Effector memory CD8-positive, alpha-beta T cell (primary cell): Measurements from ENCODE around the gene GART.
"Not testable (repeated sequence)": the region's sequence is repeated elsewhere in the genome, so short reads cannot be mapped to it uniquely, and the experiment has no call there.

Experiments used
- ATAC-seq: fragments of 150-1000 bp; cut with Tn5 transposase; replicated peaks from 2 replicates; pipeline ENCODE4 v1.10.0; 2021; ENCODE audit warnings: mild to moderate bottlenecking, moderate library complexity
- DNase-seq, 3 experiments: peaks; one replicate each; pipeline ENCODE4 v3.0.0; 2021
- H3K27ac Mint-ChIP-seq, 2 donors: one replicate each; pipeline ENCODE4 v1.8.0; 2022; ENCODE audit warnings: mild to moderate bottlenecking in 2 of 2, mixed read lengths in 2 of 2, moderate library complexity in 2 of 2
- H3K27me3 Mint-ChIP-seq, 2 donors: one replicate each; pipeline ENCODE4 v1.8.0; 2022; ENCODE audit warnings: mixed read lengths in 2 of 2
- H3K36me3 Mint-ChIP-seq: one replicate; pipeline ENCODE4 v1.8.0; 2022; ENCODE audit warnings: mild to moderate bottlenecking, moderate library complexity, mixed read lengths; ENCODE audit not compliant: insufficient read depth
- H3K4me1 Mint-ChIP-seq, 2 donors: one replicate each; pipeline ENCODE4 v1.8.0; 2022; ENCODE audit warnings: low read depth in 2 of 2, mixed read lengths in 2 of 2
- H3K4me3 Mint-ChIP-seq, 2 donors: one replicate each; pipeline ENCODE4 v1.8.0; 2022; ENCODE audit warnings: mild to moderate bottlenecking in 2 of 2, mixed read lengths in 2 of 2, moderate library complexity in 2 of 2
- H3K9me3 Mint-ChIP-seq, 2 donors: one replicate each; pipeline ENCODE4 v1.8.0; 2022; ENCODE audit warnings: mixed read lengths in 2 of 2

The GART gene

DNA sequence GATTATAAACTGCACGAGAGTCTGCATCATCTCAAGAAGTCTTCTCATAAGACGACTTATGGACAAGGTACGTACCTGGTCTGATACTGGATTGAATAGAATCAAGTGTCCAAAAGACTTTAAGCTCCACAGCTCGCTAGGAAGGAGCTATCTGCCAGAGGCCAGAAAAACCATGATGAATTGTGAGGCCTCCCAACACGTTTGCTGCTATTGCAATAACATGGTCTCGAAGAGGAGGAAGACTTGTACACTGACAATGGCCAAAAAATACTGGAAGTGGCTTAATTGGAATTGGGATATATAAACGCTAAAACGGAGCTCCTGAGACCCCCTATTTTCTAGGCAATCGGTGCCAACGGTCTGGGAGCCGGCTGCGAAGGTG, 50.9 kb downstream of the GART start:
- H3K36me3 Mint-ChIP-seq: peaks cover 3% of the 10 kb centered on the region
- H3K4me3 Mint-ChIP-seq: peak overlapping the region; percentile 80 to 86
- no peaks in the 10 kb centered on the region for H3K9me3 Mint-ChIP-seq
- peak overlapping the region; percentile 72 to 87 for H3K27ac Mint-ChIP-seq
- no peak for DNase-seq
- H3K27me3 Mint-ChIP-seq: peaks cover 0 to 5% of the 10 kb centered on the region in 2 donors
- ATAC-seq: no peak
- peaks cover 8 to 10% of the 10 kb centered on the region in 2 donors for H3K4me1 Mint-ChIP-seq

DNA sequence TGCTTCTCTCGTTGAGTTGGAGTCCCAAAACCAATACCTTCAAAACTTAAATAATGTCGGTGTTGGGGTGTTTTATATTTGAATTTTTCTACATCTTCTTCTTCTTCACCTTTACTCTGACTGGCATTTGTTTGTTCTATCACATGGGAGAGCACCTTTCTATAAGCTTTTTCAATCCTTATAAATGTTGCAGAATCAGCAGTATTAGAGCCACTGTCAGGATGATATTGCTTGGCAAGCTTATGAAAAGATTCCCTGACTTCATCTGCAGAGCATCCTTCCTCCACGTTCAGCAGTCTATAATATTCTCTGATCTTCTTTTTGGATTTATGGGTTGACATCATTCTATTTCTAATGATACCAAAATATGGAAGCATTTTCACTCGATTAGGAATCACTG, 53.0 kb downstream of the GART start:
- Mint-ChIP-seq H3K36me3 (peaks cover 3% of the 10 kb centered on the region), H3K4me1 (peaks cover 8 to 10% of the 10 kb centered on the region in 2 donors)

DNA sequence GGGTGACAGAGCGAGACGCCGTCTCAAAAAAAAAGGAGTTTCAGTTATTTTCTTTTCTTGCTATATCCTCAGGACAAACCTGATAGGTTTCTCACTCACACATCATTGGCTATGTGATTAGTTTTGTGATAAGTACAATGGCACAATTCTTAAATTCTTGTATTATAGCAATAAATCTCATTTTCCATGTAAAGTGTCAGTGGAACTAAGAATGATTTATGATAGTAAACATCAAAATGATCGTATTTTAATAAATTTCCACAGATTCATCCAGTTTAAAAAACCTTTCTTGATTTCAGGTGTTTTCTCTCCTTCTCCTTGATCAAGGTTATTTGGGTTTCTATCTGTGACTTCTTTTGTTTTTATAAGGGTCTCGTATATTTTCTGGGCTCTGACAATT, 53.9 kb downstream of the GART start:
- H3K4me1 Mint-ChIP-seq: peaks cover 8 to 10% of the 10 kb centered on the region in 2 donors
- H3K4me3 Mint-ChIP-seq: no peak overlapping the region
- H3K9me3 Mint-ChIP-seq: no peaks in the 10 kb centered on the region
- H3K27ac Mint-ChIP-seq: no peak overlapping the region
- peaks cover 3% of the 10 kb centered on the region for H3K36me3 Mint-ChIP-seq
- DNase-seq (no peak), ATAC-seq (no peak)
- no peaks in the 10 kb centered on the region for H3K27me3 Mint-ChIP-seq

More for the DNA sequence above, 53.0 kb downstream of the GART start:
- ATAC-seq: no peak
- H3K27ac Mint-ChIP-seq: no peak overlapping the region
- DNase-seq: no peak
- H3K27me3 Mint-ChIP-seq: no peaks in the 10 kb centered on the region
- H3K9me3 Mint-ChIP-seq: no peaks in the 10 kb centered on the region
- no peak overlapping the region for H3K4me3 Mint-ChIP-seq

DNA sequence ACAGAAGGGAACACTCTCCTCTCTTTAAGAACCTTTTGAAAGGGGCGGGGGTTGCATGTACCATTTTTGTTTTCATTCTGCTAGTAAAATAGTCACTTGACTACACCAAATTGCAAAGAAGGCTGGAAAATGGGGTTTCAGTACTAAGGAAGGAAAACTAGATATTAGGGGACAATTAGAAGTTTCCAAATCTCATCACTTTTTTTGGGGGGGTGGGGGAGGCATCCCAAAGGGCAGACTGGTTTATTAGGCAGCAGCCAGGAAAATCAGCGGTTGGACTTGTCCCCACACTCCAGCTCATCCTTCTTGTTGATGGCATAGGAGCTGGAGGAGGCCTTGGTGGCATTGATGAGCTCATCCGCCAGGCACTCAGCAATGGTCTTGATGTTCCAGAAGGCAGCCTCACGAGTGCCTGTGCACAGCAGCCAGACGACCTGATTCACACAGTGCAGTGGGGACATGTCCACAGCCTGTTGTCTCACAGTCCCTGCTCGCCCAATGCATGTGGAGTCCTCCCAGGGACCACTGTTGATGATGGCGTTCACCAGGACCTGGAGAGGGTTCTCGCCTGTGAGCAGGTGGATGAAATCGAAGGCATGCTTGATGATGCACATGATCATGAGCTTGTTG, 60.5 kb downstream of the GART start:
- Mint-ChIP-seq H3K27ac (no peak overlapping the region), H3K4me1 (peaks cover 9 to 14% of the 10 kb centered on the region in 2 donors), H3K36me3 (peaks cover 3% of the 10 kb centered on the region), H3K4me3 (peak overlapping the region in 1 of 2 donors; percentile 85), H3K27me3 (no peaks in the 10 kb centered on the region), H3K9me3 (no peaks in the 10 kb centered on the region)
- DNase-seq: no peak
- no peak for ATAC-seq

DNA sequence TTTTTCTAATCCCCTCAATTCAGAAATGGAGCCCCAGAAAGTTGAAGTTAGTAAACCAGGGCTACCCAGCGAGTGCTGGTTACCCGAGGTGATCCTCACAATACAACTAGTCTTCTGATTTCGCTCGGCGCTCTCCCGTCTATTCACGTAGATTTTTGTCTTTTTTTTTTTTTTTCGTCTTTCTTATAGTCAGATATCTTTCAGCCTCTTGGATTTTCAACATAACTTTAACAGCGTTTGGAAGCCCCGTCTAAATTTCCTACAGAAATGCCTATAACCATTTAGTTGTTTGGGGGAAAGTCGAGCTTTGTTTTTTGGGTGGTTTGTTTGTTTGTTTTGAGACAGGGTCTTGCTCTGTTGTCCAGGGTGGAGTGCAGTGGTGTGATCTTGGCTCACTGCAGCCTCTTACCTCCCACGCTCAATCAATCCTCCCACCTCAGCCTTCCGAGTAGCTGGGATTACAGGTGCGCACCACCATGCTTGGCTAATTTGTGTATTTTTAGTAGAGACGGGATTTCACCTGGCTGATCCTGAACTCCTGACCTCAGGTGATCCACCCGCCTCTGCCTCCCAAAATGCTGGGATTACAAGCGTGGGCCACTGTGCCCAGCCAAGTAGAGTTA, 61.3 kb downstream of the GART start:
- Mint-ChIP-seq H3K4me3 (peak overlapping the region; percentile 85), H3K36me3 (peaks cover 3% of the 10 kb centered on the region)
- ATAC-seq: no peak

DNA sequence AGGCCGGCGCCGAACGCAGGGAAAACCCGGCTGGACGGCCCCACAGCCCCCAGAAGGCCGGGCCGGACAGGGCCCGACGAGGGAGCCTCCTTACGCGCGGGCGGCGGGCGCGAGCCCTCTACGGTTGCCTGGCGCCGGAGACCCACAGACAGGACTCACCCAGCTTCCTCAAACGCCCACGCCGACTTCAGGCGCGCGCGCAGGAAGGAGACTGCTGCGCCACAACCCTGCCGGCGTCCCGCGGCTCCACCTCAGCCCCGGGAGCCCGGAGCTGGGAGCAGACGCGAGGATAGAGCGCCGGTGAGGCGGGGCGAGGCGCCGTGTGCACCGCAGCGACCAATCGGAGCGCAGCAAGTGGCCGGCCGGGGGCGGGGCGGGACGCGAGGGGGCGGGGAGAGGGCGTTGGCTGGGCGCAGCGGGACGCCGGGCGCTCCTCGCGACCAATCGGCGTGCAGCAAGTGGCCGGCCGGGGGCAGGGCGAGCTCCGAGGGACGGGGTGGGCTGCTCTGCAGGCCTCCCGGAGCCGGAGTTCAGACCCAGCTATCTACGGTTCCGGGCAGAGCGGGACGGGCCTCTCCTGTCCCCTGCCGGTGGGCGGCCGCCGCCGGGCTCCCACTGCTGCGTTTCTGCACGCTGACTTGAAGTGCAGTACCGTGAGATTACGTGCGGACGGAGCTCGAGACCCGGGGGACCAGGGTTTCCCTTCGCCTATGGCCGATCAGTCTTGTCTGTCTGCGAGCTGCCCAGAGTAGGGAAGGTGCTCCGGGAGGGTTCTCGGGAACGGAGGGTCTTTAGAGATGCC, 62.0 kb downstream of the GART start, which contains the start of gene TMEM50B:
TSS of gene TMEM50B (minus strand) at position 296 of the 802 bp plus-strand sequence. CDS start 11,089 bp downstream, outside the sequence.
- H3K27me3 Mint-ChIP-seq: no peaks in the 10 kb centered on the region
- H3K9me3 Mint-ChIP-seq: no peaks in the 10 kb centered on the region
- H3K36me3 Mint-ChIP-seq: peaks cover 3% of the 10 kb centered on the region
- ATAC-seq (peak; percentile 85), DNase-seq (peak; percentile 86 to 89 (median 86))
- H3K4me3 Mint-ChIP-seq: peak within 1 kb of the TSS; percentile 85
- H3K27ac Mint-ChIP-seq: peak within 1 kb of the TSS; percentile 66 to 74
- H3K4me1 Mint-ChIP-seq: peaks cover 9 to 14% of the 10 kb centered on the region in 2 donors

More for the DNA sequence above, 61.3 kb downstream of the GART start:
- no peak for DNase-seq
- Mint-ChIP-seq H3K9me3 (no peaks in the 10 kb centered on the region), H3K27me3 (no peaks in the 10 kb centered on the region), H3K4me1 (peaks cover 9 to 14% of the 10 kb centered on the region in 2 donors), H3K27ac (peak overlapping the region; percentile 66 to 74)

DNA sequence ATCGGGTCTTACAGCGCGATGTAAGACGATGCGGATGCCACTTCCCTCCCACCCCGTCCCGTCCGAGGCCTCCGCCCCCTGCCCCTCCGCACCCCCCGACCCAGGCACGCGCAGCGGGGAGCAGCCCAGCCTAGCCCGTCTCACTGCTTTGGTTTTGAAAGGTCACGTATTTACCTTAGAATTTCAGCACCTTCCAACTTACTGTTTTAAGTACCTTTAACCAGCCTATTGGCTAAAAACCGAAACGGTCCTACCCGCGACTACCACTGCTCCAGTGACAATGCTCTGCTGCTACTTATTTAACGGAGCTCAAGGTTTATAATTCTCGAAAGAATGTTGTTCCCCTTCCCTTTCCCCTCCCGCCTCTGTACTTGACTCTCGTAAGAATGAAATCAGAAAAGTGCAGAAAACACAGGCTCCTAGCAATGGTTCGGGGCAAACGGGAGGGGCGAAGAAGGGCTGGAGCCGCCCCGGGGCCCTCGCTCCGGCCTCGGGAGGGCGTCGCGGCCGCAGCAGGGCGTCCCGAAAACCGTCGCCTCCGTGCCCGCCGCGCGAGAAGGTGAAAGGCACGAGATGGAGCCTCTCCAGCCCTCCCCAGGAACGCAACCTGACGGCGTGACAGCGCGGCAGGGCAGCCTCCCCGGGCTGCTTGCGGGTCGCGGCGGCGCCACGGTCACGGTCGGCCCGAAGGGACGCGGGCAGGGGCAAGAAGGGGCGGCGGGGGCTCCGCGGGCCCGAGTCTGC, 62.8 kb downstream of the GART start:
- no peaks in the 10 kb centered on the region for H3K9me3 Mint-ChIP-seq
- DNase-seq (peak in 2 of 3 experiments; percentile 33), ATAC-seq (peak; percentile 20)

DNA sequence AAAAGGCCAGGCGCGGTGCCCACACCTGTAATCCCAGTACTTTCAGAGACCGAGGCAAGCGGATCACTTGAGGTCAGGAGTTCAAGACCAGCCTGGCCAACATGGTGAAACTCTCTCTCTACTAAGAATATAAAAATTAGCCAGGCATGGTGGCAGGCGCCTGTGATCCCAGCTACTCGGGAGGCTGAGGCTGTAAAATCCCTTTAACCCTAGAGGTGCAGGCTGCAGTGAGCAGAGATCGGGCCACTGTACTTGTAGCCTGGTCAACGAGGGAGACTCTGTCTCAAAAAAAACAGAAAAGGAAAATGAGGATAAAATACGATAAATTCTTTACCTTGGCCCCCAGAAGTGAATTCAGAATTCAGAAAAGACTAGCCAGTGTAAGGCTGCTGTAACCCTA, 63.7 kb downstream of the GART start:
- peaks cover 14 to 19% of the 10 kb centered on the region in 2 donors for H3K4me1 Mint-ChIP-seq
- no peak for ATAC-seq
- H3K36me3 Mint-ChIP-seq: peaks cover 3% of the 10 kb centered on the region
- H3K9me3 Mint-ChIP-seq: no peaks in the 10 kb centered on the region
- H3K27ac Mint-ChIP-seq: peak overlapping the region; percentile 66 to 74
- DNase-seq: no peak
- H3K27me3 Mint-ChIP-seq: no peaks in the 10 kb centered on the region
- H3K4me3 Mint-ChIP-seq: peak overlapping the region; percentile 85

More for the DNA sequence above, 62.8 kb downstream of the GART start:
- H3K27me3 Mint-ChIP-seq: no peaks in the 10 kb centered on the region
- peak overlapping the region; percentile 66 to 74 for H3K27ac Mint-ChIP-seq
- peak overlapping the region; percentile 85 for H3K4me3 Mint-ChIP-seq
- H3K36me3 Mint-ChIP-seq: peaks cover 3% of the 10 kb centered on the region
- peaks cover 9 to 14% of the 10 kb centered on the region in 2 donors for H3K4me1 Mint-ChIP-seq

DNA sequence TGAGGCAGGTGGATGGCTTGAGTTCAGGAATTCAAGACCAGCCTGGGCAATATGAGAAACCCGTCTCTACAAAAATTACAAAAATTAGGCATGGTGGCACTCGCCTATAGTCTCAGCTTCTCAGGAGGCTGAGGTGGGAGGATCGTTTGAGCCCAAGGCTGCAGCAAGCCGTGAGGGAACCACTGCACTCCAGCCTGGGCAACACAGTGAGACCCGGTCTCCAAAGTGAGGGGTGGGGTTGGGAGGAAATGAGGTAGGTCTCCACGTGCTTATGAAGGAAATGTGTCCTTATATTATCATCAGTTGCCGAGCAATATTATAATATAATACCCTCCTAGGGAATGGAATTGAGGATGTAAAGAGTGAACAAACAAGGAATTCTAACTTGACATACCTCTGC, 64.9 kb downstream of the GART start:
- no peak for DNase-seq
- H3K9me3 Mint-ChIP-seq: no peaks in the 10 kb centered on the region
- no peak overlapping the region for H3K27ac Mint-ChIP-seq
- peaks cover 3% of the 10 kb centered on the region for H3K36me3 Mint-ChIP-seq
- H3K4me1 Mint-ChIP-seq: peaks cover 14 to 19% of the 10 kb centered on the region in 2 donors
- ATAC-seq: no peak
- H3K4me3 Mint-ChIP-seq: peak overlapping the region; percentile 85
- H3K27me3 Mint-ChIP-seq: no peaks in the 10 kb centered on the region

DNA sequence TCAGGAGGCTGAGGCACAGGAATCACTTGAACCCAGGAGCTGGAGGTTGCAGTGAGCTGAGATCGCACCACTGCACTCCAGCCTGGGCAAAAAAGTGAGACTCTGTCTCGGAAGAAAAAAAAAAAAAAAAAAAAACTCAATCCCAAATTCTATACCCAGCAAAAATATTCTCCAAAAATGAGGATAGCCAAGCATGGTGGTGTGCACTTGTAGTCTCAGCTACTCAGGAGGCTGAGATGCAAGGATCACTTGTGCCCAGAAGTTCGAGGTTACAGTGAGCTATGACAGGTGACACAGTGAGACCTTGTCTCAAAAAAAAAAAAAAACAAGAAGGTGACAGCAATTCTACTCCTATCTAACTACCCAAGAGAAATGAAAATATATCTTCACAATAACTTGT, 68.6 kb downstream of the GART start:
- DNase-seq (no peak), ATAC-seq (no peak)
- H3K4me1 Mint-ChIP-seq: peaks cover 11 to 22% of the 10 kb centered on the region in 2 donors
- H3K36me3 Mint-ChIP-seq: peaks cover 6% of the 10 kb centered on the region
- H3K4me3 Mint-ChIP-seq: no peak overlapping the region
- no peaks in the 10 kb centered on the region for H3K27me3 Mint-ChIP-seq
- H3K27ac Mint-ChIP-seq: no peak overlapping the region
- no peaks in the 10 kb centered on the region for H3K9me3 Mint-ChIP-seq

DNA sequence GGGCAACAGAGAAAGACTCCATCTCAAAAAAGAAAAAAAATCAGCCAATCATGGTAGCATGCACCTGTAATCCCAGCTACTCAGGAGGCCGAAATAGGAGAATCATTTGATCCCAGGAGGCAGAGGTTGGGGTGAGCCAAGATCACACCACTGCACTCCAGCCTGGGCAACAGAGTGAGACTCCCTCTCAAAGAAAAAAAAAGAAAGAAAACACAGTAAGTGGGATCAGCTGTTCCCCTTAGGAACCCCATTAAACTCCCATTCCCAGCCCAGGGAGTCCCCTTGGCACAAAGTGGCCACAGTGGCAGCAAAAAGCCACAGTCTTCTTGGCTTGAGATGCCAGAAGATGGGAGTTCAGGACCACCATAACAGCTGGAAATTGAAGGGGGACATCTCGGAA, 71.2 kb downstream of the GART start:
- H3K4me3 Mint-ChIP-seq: no peak overlapping the region
- no peak for DNase-seq
- peaks cover 9 to 19% of the 10 kb centered on the region in 2 donors for H3K4me1 Mint-ChIP-seq
- H3K36me3 Mint-ChIP-seq: peaks cover 14% of the 10 kb centered on the region
- ATAC-seq: no peak
- no peaks in the 10 kb centered on the region for H3K27me3 Mint-ChIP-seq
- H3K27ac Mint-ChIP-seq: peak overlapping the region in 1 of 2 donors; percentile 81
- H3K9me3 Mint-ChIP-seq: no peaks in the 10 kb centered on the region

DNA sequence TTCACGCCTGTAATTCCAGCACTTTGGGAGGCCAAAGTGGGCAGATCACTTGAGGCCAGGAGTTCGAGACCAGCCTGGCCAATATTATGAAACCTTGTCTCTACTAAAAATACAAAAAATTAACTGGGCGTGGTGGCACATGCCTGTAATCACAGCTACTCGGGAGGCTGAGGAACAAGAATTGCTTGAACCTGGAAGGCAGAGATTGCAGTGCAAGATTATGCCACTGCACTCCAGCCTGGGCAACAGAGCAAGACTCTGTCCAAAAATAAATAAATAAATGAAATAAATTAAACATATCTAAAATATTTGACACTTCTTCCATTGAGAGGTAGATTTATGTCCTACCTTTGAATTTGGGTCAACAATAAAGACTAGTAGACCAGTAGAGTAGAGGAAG, 72.7 kb downstream of the GART start:
- not testable (repeated sequence) for H3K4me3 Mint-ChIP-seq, H3K9me3 Mint-ChIP-seq, ATAC-seq, H3K27me3 Mint-ChIP-seq, DNase-seq
- peaks cover 9 to 19% of the 10 kb centered on the region in 2 donors for H3K4me1 Mint-ChIP-seq
- H3K36me3 Mint-ChIP-seq: peaks cover 24% of the 10 kb centered on the region
- peak overlapping the region in 1 of 2 donors; percentile 73 for H3K27ac Mint-ChIP-seq
